Stimulated activated CD4-positive, alpha-beta T cell treated with anti-CD3 and anti-CD28 coated beads, Interleukin-15, amount 100 ng/mL, for 24 hours (primary cell): Measurements from ENCODE around the gene MYO19.
"Not testable (repeated sequence)": the region's sequence is repeated elsewhere in the genome, so short reads cannot be mapped to it uniquely, and the experiment has no call there.

Source experiments
- DNase-seq: peaks from one replicate; pipeline ENCODE4 v3.0.0-alpha.2; 2020

Gene MYO19

DNA sequence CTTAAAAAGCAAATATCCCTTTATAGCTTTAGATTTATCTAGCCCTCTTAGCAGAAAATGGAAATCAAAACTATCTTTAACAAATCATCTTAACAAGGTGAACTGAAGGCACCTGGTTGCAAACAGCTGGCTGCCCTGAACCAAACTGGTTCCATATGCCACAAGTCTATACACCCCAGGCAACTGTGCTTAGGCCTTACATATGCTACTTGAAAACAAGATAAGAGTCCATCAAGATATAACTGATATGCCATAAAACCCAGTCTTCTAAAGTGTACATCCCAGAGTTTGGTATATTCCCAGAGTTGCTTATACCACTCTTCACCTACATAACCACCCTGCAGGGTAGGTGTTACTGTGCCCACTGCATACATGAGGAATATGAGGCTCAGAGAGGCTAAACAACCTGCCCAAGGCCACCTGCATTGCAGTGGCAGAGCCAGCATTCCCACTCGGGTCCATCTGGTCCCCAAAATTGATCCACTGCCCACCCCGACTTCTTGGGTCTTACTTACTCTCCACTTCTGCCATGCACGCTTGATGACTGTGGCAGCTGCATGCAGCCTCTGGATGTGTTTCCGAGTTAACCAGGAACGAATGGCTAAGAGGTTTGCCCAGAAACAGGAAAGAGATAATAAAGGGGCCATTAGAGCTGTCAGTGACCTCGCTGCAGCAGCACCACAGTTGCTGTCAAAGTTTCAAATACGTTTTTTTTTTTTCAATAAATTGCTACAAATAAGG, 35.9 kb downstream of the MYO19 start:
- DNase-seq = no peak

DNA sequence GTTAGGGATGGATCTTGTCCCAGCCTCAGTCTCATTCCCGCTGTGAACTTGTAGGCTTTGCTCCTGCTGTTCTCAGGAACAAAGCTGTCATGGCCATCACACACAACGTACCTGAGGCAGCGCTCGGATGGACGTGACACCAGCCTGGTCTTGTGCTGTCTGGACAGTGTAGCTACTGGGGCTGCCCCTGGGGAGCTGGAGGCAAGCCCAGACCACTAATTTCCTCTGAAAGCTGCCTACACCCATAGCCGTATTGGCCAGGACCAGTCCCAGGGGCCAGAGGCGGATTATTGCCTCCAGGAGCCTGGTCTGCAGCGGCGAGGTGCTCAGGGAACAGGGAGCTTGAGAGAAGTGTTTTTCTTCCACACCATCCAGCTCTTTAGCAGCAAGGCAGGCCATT, 36.5 kb downstream of the MYO19 start:
- DNase-seq = no peak

DNA sequence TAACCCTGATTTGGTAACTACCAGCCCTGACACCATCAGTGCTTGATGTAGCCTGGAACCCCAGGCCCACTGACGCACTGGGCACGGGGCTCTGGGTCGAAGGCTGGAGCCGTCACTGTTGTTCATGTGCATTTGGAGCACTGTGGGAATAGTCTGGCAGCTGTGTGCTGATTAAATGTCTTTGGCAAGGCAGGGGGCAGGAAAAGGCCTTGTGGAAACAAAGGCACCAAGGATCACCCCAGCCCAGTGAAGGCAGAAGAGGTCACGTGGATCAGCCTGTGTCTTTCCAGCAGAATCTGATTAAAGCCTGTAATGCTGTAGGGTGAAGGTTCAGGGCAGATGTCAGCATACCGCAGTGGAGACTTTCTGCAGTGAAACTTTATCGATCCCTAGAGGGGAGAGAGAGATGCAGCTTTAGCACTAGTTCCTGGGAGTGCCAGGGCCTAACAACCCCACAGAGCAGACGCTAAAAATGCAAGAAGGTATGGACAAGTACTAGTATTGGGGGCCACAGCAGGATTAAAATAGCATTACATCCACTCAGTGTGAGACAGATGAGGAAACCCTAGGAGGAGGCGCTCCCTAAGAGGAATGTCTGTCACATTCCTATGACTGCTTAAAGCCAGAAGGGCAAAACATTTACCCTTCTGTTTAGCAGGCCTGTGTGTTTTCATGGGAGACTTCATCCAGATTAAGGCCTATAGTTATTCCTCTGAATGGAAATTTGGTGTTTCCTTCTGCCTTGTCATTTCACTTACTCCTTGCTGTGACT, 38.5 kb downstream of the MYO19 start:
- DNase-seq = no peak

DNA sequence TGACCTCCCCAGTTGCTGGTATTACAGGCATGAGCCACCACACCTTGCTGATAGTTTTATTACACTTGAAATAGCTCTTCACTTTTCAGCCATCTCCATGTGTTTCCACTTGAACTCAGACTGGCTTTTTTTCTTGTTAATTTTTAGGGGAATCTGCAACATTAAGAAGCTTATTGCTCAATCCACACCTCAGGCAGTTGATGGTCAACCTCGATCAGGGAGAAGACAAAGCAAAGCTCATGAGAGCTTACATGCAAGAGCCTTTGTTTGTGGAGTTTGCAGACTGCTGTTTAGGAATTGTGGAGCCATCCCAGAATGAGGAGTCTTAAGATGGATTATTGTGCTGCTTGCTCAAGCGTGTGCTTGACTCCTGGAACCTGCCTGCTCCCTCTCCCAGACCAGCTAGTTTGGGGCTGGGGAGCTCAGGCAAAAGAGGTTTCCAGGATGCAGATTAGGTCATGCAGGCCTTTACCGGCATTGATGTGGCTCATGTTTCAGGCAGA, 39.5 kb downstream of the MYO19 start:
- no peak for DNase-seq

DNA sequence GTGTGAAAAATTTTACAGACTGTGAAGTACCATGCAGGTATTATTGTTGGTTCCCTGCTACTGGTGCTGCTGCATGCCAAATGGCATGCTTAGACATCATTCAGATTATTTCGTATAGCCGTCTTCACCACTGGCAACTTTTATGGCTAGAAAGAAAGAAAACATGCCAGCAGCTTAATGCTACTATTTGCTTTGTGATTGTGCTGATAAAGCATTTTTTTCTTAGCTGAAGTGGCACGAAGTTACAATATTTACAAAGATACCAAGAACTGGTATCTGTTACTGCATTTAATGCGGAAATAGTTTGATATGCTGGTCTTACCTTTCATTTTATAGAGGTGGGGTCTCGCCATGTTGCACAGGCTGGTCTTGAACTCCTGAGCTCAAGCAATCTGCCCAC, 40.0 kb downstream of the MYO19 start:
- DNase-seq = no peak

DNA sequence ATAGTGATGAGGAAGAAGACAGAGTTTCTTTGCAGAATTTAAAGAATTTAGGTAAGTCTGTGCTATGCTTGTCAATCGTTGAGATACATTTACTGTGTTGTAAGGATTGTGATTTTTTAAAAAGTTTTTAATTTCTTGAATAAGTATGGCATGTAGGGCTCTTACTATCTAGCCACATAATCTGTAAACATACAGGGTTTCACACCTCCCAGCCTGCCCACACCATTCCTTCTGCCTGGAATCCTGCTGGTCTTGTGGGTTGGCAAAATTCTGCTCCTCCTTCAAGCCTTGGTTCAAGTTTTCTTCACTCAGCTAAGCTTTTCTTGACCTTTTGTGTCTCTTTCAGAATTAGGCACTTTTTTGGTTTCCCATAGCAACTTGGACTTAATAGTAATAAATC, 40.7 kb downstream of the MYO19 start:
- DNase-seq = no peak

DNA sequence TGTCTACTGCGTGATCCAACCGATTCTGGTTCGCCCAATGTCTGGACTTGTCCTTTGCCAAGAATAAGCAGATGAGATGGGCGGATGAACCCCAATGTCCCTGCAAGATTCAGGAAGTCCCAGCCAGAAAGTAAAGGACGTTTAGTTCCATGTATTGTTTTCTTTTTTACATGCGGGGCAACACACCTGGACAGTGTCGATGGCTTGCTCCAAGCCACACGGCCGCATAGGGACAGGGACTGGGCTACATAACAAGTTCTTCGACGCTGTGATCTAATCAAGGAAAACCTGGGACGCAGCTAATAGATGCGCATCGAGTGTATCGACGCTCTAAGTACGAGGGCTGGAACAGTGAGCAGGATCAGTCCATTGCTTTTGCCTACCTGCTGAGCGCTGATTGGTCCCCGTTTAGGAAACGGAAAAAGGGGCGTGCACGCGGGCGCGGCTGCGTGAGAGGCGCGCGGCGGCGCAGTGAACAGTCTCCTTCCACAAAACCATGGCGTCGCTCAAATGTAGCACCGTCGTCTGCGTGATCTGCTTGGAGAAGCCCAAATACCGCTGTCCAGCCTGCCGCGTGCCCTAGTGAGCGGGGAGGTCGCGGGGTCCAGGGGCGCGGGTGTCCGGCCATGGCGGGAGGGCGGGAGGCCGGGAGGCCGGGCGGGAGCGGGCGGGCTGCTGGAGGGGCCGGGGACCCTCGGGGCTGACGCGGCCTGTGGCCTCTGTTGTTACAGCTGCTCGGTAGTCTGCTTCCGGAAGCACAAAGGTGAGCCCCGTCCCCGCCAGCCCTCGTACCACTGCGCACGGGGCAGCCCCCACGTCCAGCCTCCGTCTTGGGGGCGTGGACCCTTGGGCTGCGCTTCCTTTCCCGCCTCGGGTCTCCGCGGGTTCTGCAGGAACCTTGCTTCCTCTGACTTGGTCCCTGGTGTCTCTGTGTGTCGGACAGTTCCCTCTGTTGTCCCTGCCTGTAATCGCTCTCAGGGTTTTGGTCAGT, 48.2 kb downstream of the MYO19 start, which contains the start of gene ZNHIT3:
Gene ZNHIT3 (plus strand): TSS at position 478 of the 991 bp plus-strand sequence. CDS start 19 bp downstream, at position 497.
- DNase-seq = peak; percentile 93

DNA sequence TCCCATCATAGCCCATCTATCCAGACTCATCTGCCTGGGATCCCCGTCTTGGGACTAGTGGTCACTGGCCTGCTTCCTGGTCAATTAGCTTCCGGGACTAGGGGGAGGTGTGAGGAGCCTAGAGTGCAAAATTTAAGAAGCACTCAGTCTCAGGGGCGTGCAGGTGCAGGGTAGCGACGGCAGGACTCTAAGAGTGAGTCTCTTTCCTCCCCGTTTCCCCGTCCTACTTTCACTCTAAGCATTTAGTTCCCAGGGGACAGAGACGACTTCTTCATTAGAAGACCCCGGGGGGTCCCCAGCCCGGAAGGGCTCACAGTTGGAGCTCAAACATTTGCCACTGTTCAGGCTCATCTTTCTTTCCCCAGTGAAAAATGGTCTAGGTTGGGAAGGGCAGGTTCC, 48.9 kb downstream of the MYO19 start:
- DNase-seq = no peak

DNA sequence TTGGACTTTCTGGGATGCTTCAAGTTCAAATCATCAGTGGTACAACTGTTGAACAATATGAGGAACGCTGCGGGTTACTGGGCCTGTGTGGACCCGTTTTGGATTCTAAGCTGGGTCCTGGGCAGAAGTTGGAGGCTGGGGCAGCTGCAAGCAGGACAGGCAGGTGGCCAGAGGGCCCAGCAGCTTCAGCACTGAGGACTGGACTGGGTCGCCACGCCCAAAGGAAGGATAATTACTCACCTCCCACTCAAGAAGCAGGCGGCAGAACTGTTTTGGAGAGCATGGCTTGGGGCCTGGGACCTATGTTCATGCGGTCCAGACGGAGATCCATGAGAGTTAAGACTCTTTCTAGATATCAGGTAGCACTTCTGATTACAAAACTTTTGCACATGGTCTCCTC, 49.6 kb downstream of the MYO19 start:
- no peak for DNase-seq

DNA sequence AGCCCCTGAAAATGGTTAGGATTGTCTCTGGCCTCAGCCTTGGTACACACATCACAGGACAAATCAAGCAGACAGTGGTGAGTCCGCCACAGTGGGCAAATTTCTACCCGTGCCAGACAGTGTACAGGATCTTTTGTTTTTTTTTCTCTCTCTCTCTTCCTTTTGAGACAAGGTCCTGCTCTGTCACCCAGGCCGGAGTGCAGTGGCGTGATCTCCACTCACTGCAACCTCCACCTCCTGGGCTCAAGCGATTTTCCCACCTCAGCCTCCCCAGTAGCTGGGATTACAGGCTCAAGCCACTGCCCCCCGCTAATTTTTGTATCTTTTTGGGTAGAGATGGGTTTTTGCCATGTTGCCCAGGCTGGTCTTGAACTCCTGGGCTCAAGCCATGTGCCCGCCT, 50.6 kb downstream of the MYO19 start:
- not testable (repeated sequence) for DNase-seq

DNA sequence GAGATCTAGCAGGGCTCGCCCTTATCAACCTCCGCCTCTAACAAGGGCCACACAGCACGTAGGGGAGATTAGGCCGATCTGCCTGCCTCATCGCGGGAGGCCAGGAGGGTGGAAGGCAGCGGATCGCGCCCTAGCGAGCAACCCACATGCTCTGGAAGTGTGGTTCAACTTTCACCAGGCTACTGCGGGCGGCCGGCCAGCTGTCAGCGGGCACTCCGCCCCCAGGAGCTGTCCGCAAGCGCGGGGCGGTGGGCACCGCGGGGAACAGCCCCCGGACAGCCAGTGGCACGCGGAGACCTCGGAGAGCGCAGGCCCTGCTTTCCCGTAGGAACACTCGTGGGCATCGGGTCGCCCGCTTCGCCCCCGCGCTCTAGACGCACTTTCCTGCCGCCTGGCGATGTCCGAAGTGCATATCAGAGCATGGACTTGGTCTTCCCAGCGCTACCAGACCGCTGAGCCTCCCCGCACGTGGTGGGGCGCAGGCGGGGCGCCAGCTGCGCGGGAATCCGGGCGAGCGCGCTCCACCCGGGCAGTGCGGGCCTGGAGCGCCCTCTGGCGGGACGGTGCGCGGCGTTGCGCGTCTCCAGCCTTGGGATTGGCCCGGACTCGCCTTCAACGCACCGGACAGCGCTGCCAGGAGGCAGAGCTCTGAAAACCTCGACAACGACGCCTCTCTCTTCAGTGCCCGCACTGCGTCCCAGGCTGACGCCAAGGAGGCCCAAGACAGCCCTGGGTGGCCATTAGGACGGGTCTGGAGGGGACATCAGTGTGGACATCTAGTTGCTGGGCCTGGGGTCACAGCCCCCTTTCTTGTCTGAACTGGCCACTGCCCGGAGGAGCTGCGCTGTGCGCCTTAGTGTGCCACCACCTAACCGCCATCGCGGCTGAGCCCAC, 51.8 kb downstream of the MYO19 start:
- peak; percentile 89 for DNase-seq

DNA sequence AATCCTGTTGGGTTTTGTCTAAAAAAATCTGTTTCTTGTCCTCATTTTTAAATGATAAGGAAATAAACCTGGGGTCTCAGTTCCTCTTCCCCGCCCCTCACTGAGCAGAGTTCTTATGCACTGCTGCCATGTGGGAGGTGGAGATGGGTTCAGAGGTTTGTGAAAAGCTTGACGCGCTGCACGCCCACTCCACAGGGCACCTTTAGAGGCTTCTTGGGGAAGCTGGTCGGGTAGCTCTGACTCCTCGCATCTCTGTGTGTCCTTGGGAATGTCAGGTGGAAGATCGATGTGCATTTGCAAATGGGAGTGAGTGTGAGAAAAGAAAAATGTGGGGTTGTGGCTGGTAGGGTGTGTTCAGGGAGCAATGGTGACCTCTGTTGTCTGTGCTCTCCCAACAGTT, 52.8 kb downstream of the MYO19 start:
- DNase-seq = no peak

DNA sequence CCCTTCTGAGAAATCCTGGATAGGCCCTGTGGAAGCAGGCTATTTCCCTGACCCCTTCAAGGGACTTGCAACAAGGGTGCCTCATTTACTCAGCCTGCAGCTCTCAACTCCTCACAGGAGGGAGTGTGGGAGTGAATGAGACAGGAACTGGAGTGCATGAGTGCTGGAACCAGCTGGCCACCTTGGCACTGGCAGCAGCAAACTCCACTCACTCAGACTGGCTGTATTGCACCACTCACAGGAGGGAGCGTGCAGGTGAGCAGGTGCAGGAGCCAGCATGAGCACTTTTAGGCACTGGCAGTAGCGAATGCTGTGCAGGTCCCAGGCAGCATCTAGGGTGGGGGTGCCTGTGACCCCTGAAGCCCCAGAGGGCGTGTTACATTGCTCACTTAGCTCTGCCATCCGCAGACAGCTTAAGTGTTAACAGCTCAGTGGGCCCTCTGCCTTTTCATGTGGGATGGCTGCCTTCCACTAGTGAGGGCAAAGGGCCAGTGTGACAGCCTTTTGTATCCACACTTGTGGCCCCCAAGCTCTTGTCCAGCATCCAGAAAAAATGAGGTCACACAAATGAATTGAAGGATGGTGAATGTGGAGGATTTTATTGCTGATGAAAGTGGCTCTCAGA, 59.2 kb downstream of the MYO19 start:
- DNase-seq = no peak

DNA sequence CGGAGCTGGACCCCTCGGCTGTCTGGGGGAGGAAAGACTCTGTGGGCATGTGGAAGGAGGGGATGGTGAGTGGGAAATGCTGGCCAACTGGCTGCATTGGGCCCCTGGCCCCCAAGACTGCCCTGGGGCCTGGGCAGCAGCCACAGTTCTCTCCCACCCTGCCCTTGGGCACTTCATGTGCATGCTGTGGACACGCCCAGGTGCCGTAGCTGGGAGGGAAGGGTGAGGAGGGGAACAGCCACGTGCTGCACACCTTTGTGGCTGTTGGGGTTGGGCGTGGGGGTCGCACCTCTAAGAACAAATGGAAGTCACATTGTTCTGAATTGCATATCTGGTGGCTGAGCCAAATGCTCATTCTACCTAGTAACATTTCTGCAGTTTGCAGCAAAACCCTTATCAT, 60.1 kb downstream of the MYO19 start:
- no peak for DNase-seq

DNA sequence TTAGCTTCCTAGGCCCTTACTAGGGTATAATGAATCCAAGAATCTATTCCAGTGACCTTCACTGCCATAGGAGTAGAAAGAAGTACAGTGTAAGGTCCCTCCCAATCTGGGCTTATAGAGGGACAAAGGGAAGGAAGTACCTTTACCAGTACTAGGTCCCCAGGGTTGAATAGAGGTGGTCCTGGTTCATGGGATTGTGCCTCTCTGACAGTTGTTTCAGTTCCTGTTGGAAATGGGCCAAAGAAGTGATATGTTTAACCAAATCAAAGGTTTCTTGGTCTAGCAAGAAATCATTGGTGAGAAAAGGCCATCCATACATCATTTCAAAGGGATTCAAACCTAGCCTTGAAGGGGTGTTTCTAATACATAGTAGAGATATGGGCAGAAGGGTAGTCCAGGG, 64.2 kb downstream of the MYO19 start:
- DNase-seq = no peak

DNA sequence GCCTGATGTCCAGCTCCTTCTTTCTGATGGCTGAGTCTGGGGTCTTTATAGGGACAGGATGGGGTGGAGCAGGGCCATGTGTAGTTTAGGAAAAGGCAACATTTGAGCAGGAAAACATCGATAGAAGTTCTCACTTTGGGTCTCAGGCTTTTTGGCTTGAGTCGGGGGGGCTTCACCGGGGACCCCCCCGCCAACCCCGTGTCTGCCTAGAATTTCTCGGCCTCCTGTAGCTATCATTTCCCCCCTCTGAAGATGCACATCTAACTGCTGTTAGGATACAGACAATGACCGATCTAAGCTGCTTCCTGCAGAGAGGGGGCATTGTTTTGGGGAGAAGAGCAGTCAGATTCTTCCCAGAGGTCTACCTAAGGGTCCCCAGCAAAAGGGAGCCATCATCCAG, 64.9 kb downstream of the MYO19 start:
- no peak for DNase-seq

DNA sequence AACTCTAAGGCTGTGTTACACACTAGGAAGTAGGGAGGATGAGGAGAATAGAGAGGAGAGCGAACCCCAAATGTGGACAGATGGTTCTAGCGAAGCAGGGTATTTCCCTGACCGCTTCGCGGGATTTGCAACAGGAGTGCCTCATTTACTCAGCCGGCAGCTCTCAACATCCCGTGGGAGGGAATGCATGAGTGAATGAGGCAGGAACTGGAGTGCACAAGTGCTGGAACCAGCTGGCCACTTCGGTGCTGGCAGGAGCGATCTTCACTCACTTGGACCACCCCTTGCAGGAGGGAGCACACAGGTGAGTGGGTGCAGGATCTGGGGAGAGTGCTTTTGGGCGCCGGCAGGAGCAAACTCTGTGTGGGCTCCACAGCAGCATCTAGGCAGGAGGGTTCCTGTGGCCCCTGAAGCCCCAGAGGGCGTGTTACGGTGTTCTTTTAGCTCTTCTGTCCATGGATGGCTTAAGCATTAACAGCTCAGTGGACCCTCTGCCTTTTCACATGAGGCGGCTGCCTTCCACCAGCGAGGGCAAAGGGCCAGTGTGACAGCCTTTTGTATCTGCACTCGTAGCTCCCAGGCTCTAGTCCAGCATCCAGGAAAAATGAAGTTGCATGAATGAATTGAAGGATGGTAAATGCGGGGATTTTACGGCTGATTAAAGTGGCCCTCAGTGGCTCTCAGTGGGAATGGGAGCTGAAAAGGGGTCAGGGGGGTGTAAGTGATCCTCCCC, 65.6 kb downstream of the MYO19 start:
- DNase-seq = no peak

DNA sequence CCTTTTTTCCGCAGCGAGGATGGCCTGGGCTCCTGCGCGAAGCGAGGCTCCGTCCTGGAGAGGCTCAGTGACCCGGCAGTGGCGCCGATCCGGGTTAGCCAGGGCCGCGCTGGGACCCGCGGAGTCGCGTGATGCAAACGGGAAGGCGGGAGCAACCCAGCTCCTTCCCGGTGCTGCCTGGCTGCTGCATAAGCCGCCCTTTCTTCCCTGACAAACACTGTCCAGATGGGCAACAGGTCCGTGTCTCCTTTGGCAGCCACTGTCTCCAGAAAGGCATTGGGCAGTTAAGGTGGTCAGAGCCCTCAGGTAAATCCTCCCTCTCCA, 69.9 kb downstream of the MYO19 start:
- no peak for DNase-seq

DNA sequence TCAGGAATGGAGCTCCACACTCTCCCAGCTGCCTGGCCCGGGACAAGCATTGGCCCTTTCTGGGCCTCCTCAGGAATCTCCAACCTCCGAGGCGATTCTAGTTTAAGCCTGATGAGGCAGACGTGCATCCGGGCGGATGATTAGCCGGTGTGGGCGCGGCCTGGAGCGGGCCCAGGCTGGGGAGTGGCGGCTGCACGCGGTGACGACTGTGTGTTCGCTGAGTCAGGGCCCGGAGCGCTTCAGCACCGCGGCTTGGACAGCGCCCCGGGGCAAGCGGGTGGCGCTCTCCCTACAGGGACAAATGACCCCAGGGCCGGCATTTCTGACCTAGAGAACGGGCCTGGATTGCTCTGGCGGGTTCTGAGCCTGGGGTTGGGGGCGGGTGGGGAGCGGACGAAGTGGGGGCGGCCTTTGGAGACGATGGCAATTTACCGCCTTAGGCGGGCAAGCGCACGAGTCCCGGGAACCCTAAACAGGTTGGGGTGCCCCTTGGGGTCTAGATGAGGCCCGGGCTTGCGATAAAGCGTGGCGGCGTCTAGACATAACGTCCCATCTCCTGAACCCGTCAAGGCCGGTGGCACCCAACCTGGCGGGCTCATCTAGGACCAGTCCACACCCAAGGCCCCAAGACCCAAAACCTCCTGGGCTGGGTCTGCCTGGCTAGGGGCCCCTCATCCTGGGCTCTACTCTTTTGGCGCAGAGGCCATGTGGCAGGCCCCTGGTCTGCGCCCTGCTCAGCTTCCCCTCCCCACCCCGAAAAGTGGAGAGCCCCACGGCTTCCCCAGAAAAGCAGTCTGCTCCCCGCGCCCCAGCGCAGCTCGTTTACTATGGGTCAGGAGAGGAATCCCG, 70.5 kb downstream of the MYO19 start:
- DNase-seq = peak; percentile 73
